ENCODE results near the gene GAB1. TPM values are rescaled to one million over a fixed set of nuclear protein-coding genes. Genes with fewer than 3 reads are reported as not detected.

The GAB1 gene
- total RNA-seq, 2 experiments from 2014 or later = 0.12 to 0.29 TPM

- no peaks in the 10 kb centered on the region for H3K9me3 Mint-ChIP-seq
- CTCF ChIA-PET = no interaction called here
- H3K4me1 Mint-ChIP-seq (ENCODE audit: low read depth) = peaks cover 8% of the 10 kb centered on the region
- DNase-seq = no peak
- no peaks in the 10 kb centered on the region for H3K36me3 Mint-ChIP-seq (ENCODE audit: low read depth)
- intact Hi-C loops (cut with micrococcal nuclease) = loop anchor here (1.0 to 5.0 kb wide), 2 partner anchors 93 to 114 kb away; partner anchors contain the start of gene SMARCA5
- H3K4me3 Mint-ChIP-seq = no peak overlapping the region
- H3K27ac Mint-ChIP-seq = no peak overlapping the region
- peaks cover 14% of the 10 kb centered on the region for H3K27me3 Mint-ChIP-seq (ENCODE audit: low read depth)
Observed at GRCh38 chr4:143399113-143399949, 62.7 kb downstream of the GAB1 start.

DNA sequence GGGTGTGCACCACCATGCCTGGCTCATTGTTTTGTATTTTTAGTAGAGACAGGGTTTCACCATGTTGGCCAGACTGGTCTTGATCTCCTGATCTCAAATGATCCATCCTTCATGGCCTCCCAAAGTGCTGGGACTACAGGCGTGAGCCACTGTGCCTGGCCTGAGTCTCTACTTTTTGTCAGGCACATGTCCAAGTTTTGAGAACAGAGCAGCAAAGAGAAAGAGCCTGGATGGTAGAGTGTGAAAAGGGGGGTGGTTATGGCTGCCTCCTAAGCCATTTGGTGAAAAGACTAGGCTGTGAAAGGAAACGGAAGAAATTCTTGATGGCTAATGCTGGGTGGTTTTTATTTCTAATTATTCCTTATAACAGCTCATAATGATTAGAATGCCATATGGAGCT is 63.4 kb downstream of the GAB1 start:
- no peak for DNase-seq
- no peaks in the 10 kb centered on the region for H3K36me3 Mint-ChIP-seq (ENCODE audit: low read depth)
- no peaks in the 10 kb centered on the region for H3K9me3 Mint-ChIP-seq
- H3K27me3 Mint-ChIP-seq (ENCODE audit: low read depth) = peaks cover 12% of the 10 kb centered on the region
- CTCF ChIA-PET = no interaction called here
- intact Hi-C loops (cut with micrococcal nuclease) = no loop called here
- H3K27ac Mint-ChIP-seq = no peak overlapping the region
- H3K4me3 Mint-ChIP-seq = no peak overlapping the region
- peaks cover 10% of the 10 kb centered on the region for H3K4me1 Mint-ChIP-seq (ENCODE audit: low read depth)

- Mint-ChIP-seq H3K4me3 (no peak overlapping the region), H3K9me3 (no peaks in the 10 kb centered on the region), H3K36me3 (ENCODE audit: low read depth) (no peaks in the 10 kb centered on the region), H3K27ac (no peak overlapping the region), H3K4me1 (ENCODE audit: low read depth) (peaks cover 17% of the 10 kb centered on the region), H3K27me3 (ENCODE audit: low read depth) (peaks cover 2% of the 10 kb centered on the region)
- intact Hi-C loops (cut with micrococcal nuclease) = no loop called here
- DNase-seq = peak; percentile 13
- CTCF ChIA-PET = interaction anchor here (0.6 to 0.7 kb wide), 2 partner anchors 76 to 457 kb away, joined by 3 to 4 read pairs; no protein-coding TSS in a partner anchor
Observed at GRCh38 chr4:143402776-143403552, 66.3 kb downstream of the GAB1 start.

GRCh38 chr4:143403553-143403820 is 66.8 kb downstream of the GAB1 start:
- Mint-ChIP-seq H3K9me3 (no peaks in the 10 kb centered on the region), H3K4me1 (ENCODE audit: low read depth) (peaks cover 17% of the 10 kb centered on the region), H3K27me3 (ENCODE audit: low read depth) (no peaks in the 10 kb centered on the region), H3K27ac (no peak overlapping the region), H3K36me3 (ENCODE audit: low read depth) (no peaks in the 10 kb centered on the region), H3K4me3 (no peak overlapping the region)
- intact Hi-C loops (cut with micrococcal nuclease) = no loop called here
- DNase-seq = no peak
- CTCF ChIA-PET = interaction anchor here (0.6 to 0.7 kb wide), 2 partner anchors 76 to 458 kb away, joined by 3 to 4 read pairs; no protein-coding TSS in a partner anchor

DNA sequence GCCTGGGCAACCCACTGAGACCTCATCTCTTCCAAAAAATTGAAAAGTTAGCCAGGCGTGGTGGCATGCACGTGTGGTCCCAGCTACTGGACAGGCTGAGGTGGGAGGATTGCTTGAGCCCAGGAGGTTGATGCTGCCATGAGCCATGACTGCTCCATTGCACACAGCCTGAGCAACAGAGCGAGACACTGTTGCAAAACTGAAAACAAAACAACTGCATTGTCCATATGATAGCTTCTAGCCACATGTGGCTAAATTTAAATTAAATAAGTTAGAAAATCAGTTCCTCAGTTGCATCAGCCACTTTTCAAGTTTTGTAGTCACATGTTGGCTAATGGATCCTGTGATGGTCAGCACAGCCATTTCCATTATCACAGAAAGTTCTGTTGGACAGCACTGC is 67.9 kb downstream of the GAB1 start:
- CTCF ChIA-PET = no interaction called here
- DNase-seq = no peak
- Mint-ChIP-seq H3K9me3 (no peaks in the 10 kb centered on the region), H3K4me1 (ENCODE audit: low read depth) (peaks cover 17% of the 10 kb centered on the region), H3K36me3 (ENCODE audit: low read depth) (no peaks in the 10 kb centered on the region), H3K27ac (no peak overlapping the region), H3K27me3 (ENCODE audit: low read depth) (peaks cover 3% of the 10 kb centered on the region), H3K4me3 (no peak overlapping the region)
- intact Hi-C loops (cut with micrococcal nuclease) = no loop called here

DNA sequence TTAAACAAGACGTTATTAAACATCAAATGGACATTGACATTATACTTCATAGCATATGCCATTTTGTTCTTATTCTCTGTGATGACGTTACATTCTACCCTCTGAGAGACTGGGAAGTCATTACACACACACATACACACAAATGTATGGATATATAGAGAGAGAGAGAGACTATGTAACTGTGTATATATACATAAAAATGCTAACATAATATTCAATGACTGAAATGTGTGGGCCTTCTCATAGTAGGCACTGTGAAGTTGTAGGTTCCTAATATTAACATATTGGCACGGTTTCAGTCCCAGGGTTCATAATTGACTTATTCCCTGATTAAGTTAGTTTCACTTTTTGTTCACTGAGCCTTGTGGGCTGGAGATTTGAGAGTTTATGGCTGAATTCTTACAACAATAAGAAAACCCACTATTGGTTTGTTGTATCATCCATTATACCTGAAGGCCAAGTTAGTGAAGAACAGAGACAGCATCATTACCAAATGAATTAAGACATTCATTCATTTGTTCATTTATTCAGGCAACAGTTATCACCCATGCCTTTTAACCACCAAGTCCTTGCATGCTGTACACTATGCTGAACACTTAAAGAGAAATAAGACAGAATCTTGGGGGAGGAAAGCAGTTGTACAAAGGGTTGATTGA is 68.5 kb downstream of the GAB1 start:
- no peak for DNase-seq
- no peaks in the 10 kb centered on the region for H3K36me3 Mint-ChIP-seq (ENCODE audit: low read depth)
- peaks cover 17% of the 10 kb centered on the region for H3K4me1 Mint-ChIP-seq (ENCODE audit: low read depth)
- intact Hi-C loops (cut with micrococcal nuclease) = no loop called here
- CTCF ChIA-PET = no interaction called here
- peaks cover 3% of the 10 kb centered on the region for H3K27me3 Mint-ChIP-seq (ENCODE audit: low read depth)
- H3K9me3 Mint-ChIP-seq = no peaks in the 10 kb centered on the region
- H3K27ac Mint-ChIP-seq = no peak overlapping the region
- no peak overlapping the region for H3K4me3 Mint-ChIP-seq

DNA sequence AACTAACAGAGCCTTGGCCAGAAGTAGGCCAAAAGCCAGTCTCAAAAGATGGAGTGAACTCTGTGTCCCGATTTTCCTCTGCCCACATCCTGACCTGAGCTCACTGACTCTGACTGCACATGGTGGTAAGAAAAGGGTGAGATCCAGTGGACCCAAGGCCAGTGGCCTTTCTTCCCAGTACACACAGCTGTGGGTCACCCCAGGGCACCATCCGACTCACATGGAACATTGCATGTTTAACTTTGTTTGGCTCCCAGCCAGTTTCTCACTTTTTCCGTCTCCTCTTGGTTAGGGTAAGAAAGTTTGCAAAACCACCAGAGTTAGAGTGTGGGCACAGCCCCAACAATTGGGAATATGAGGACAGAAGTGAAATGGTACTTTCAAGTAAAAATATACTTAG is 69.8 kb downstream of the GAB1 start:
- H3K27ac Mint-ChIP-seq = no peak overlapping the region
- no peak overlapping the region for H3K4me3 Mint-ChIP-seq
- peaks cover 17% of the 10 kb centered on the region for H3K4me1 Mint-ChIP-seq (ENCODE audit: low read depth)
- CTCF ChIA-PET = no interaction called here
- no peaks in the 10 kb centered on the region for H3K9me3 Mint-ChIP-seq
- H3K27me3 Mint-ChIP-seq (ENCODE audit: low read depth) = peaks cover 5% of the 10 kb centered on the region
- H3K36me3 Mint-ChIP-seq (ENCODE audit: low read depth) = no peaks in the 10 kb centered on the region
- peak; percentile 9 for DNase-seq
- intact Hi-C loops (cut with micrococcal nuclease) = no loop called here

GRCh38 chr4:143407474-143407873 is 70.8 kb downstream of the GAB1 start:
- intact Hi-C loops (cut with micrococcal nuclease) = no loop called here
- no peak overlapping the region for H3K27ac Mint-ChIP-seq
- no peak overlapping the region for H3K4me3 Mint-ChIP-seq
- CTCF ChIA-PET = no interaction called here
- H3K27me3 Mint-ChIP-seq (ENCODE audit: low read depth) = peaks cover 5% of the 10 kb centered on the region
- peaks cover 17% of the 10 kb centered on the region for H3K4me1 Mint-ChIP-seq (ENCODE audit: low read depth)
- H3K36me3 Mint-ChIP-seq (ENCODE audit: low read depth) = no peaks in the 10 kb centered on the region
- no peaks in the 10 kb centered on the region for H3K9me3 Mint-ChIP-seq
- DNase-seq = no peak

- DNase-seq = no peak
- Mint-ChIP-seq H3K27ac (no peak overlapping the region), H3K9me3 (no peaks in the 10 kb centered on the region), H3K36me3 (ENCODE audit: low read depth) (no peaks in the 10 kb centered on the region), H3K4me1 (ENCODE audit: low read depth) (peaks cover 17% of the 10 kb centered on the region), H3K4me3 (no peak overlapping the region), H3K27me3 (ENCODE audit: low read depth) (peaks cover 5% of the 10 kb centered on the region)
- intact Hi-C loops (cut with micrococcal nuclease) = no loop called here
- CTCF ChIA-PET = no interaction called here
Observed at GRCh38 chr4:143407888-143408287, 71.2 kb downstream of the GAB1 start.

- Mint-ChIP-seq H3K27ac (no peak overlapping the region), H3K27me3 (ENCODE audit: low read depth) (peaks cover 5% of the 10 kb centered on the region), H3K9me3 (no peaks in the 10 kb centered on the region), H3K4me3 (no peak overlapping the region), H3K36me3 (ENCODE audit: low read depth) (no peaks in the 10 kb centered on the region), H3K4me1 (ENCODE audit: low read depth) (peaks cover 7% of the 10 kb centered on the region)
- CTCF ChIA-PET = interaction anchor here (0.5 to 0.6 kb wide), 2 partner anchors 9 to 845 kb away, joined by 3 to 4 read pairs; no protein-coding TSS in a partner anchor
- no peak for DNase-seq
- intact Hi-C loops (cut with micrococcal nuclease) = no loop called here
Observed at GRCh38 chr4:143410015-143410414, 73.3 kb downstream of the GAB1 start.

DNA sequence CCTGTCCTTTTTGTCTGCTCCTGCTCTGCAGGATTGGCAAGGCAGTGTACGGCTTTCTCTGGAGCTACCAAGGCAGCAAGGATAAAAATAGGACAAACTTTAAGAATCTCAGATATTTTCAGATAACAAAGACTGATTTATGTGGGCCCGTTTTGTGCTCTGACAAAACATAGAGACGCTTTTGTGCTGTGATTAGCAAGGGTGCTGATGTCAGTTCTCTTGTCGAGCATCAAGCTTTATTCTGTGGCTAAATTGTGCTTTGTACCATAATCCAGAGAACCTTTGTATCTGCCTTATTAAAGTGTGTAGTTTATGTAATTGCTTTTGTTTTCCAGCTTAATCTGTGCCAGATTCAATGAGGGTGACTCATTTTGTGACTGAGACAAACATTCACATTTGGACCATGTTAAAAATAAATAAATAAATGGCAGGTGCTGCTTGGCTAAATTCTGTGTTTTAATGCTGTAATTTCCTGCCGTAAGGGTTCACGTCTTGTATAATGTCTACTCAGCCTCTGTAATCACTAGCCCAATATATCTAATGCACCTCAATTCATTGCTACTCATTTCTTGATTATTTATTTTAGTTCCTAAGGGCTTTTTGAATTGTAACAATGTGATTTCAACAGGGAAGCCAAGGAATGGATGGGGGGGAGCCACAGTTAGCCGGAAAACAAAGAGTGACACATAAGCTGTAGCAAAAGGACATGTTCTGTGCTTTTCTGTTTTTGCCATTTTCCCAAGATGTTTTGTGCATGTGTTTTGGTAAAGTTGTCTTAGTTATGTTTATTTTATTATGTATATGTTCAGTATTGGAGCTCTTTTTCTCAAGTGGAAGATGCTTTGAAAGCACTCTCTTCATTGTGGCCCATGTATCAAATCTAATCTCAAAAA is 75.1 kb downstream of the GAB1 start:
- Mint-ChIP-seq H3K27ac (no peak overlapping the region), H3K36me3 (ENCODE audit: low read depth) (no peaks in the 10 kb centered on the region), H3K9me3 (no peaks in the 10 kb centered on the region), H3K4me1 (ENCODE audit: low read depth) (no peaks in the 10 kb centered on the region), H3K4me3 (no peak overlapping the region), H3K27me3 (ENCODE audit: low read depth) (peaks cover 6% of the 10 kb centered on the region)
- intact Hi-C loops (cut with micrococcal nuclease) = no loop called here
- DNase-seq = no peak
- CTCF ChIA-PET = interaction anchor here (0.5 kb wide), 1 partner anchor 318 kb away, joined by 3 read pairs; no protein-coding TSS in a partner anchor

GRCh38 chr4:143412420-143412758 is 75.7 kb downstream of the GAB1 start:
- DNase-seq = no peak
- no peaks in the 10 kb centered on the region for H3K4me1 Mint-ChIP-seq (ENCODE audit: low read depth)
- no peak overlapping the region for H3K27ac Mint-ChIP-seq
- CTCF ChIA-PET = no interaction called here
- intact Hi-C loops (cut with micrococcal nuclease) = no loop called here
- H3K36me3 Mint-ChIP-seq (ENCODE audit: low read depth) = no peaks in the 10 kb centered on the region
- no peak overlapping the region for H3K4me3 Mint-ChIP-seq
- no peaks in the 10 kb centered on the region for H3K9me3 Mint-ChIP-seq
- peaks cover 9% of the 10 kb centered on the region for H3K27me3 Mint-ChIP-seq (ENCODE audit: low read depth)

Measured in activated naive CD4-positive, alpha-beta T cell treated with anti-CD3 and anti-CD28 coated beads for 36 hours (primary cell).